B cell (primary cell): Measurements from ENCODE around the gene GCNT2.

Experiments
- CTCF ChIP-seq: fragments of 200-600 bp; IDR thresholded peaks from one replicate; pipeline ENCODE4 v1.8.0; 2022; ENCODE audit warnings: antibody characterized with exemption, mild to moderate bottlenecking
- EZH2 ChIP-seq: IDR thresholded peaks from 2 replicates; pipeline ENCODE4 v1.6.1; 2012; ENCODE audit warnings: borderline replicate concordance, low read depth, mild to moderate bottlenecking, moderate library complexity, low read length; ENCODE audit not compliant: insufficient read depth, poor library complexity, severe bottlenecking

DNA sequence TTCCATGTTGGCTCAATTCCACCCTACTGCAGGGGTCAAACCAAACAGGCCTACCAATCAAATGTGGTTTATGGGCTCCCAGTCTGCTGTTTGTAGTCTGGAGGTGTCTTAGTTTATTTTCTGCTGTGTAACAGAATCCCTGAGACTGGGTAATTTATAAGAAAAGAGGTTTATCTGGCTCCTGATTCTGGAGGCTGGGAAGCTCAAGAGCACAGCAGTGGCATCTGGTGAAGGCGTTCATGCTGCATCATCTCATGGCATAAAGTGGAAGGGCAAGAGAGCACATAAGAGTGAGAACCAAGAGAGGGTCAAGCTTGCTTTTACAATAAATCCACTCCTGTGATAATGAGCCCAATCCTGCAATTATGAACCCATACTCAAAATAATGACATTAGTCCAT, 87.9 kb downstream of the GCNT2 start:
- TF ChIP-seq CTCF (no peak), EZH2 (no peak)
